Choroid plexus epithelial cell (primary cell): ENCODE results near the gene DGKI.

Experiments
- DNase-seq: peaks from one replicate; pipeline ENCODE4 v3.0.0-alpha.2; 2010; ENCODE audit warnings: low read depth
- H3K4me3 ChIP-seq: 2 replicates; pipeline ENCODE4 v1.5.1; 2011; ENCODE audit warnings: low read depth, mild to moderate bottlenecking, control low read depth, low read length, moderate library complexity
- CTCF ChIP-seq: conservative IDR thresholded peaks from 2 replicates; pipeline ENCODE4 v1.5.1; 2011; ENCODE audit warnings: low read depth, mild to moderate bottlenecking, control low read depth, inconsistent platforms, low read length, moderate library complexity

Gene DGKI

DNA sequence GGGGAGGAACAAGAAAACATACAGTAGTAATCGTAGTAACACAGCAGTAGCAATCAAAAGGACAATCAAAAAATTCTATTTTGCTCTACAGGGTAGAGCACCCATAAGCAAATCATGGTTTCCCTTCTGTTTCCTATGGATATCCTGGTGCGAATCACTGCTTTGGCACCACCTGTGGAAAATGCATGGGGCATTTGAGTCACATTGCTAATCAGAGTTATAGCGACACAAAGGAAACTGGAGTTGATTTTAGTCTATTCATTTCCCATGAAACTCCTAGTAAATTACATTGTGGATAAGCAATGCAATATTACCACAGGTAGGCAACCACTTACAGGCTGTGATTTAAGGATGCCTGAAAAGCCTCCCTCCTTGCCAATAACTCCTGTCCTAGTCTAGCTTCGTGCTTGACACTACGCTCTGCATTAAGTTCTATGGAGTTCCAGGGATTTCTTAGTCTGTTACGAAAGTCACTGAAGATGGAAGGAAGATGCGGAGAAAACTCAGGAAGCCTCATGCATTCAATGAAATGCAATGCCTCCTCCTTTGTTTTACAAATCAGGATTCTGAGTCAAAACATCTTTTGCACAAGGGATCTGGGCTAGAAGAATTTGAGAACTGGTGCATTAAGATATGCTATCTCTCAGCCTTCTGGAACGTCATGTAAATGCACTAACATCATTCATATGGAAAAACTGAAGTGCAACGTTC lies 188.4 kb downstream of the DGKI start:
- H3K4me3 ChIP-seq: no peak overlapping the region
- no peak for TF ChIP-seq CTCF
- DNase-seq: no peak

- no peak for TF ChIP-seq CTCF
- H3K4me3 ChIP-seq: no peak overlapping the region
- no peak for DNase-seq
These were observed 189.1 kb downstream of the DGKI start for GRCh38 chr7:137657476-137658189.

DNA sequence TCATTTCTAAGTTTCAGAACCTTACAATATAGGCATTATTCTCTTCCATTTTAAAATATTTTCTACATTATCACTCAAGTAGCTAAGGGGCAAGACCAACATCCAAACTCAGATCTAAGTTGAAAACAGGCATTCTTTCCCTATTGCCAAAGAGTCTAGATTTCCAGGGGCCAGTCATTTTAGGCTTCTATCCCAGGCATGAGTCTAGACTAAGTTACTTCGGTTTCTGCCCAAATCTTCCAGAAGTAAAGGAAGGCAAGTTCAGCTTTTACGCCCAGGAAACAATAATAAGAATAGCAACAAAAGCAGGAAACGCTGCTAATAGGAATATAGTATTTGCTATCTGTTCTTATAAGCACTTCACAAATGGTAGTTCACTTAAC lies 189.9 kb downstream of the DGKI start:
- no peak overlapping the region for H3K4me3 ChIP-seq
- no peak for TF ChIP-seq CTCF
- no peak for DNase-seq

- TF ChIP-seq CTCF: peak; percentile 88
- peak; percentile 89 for DNase-seq
- H3K4me3 ChIP-seq: no peak overlapping the region
These were observed 190.4 kb downstream of the DGKI start for GRCh38 chr7:137656227-137656849.

GRCh38 chr7:137655804-137656203 lies 191.0 kb downstream of the DGKI start:
- DNase-seq: no peak
- no peak for TF ChIP-seq CTCF
- no peak overlapping the region for H3K4me3 ChIP-seq

DNA sequence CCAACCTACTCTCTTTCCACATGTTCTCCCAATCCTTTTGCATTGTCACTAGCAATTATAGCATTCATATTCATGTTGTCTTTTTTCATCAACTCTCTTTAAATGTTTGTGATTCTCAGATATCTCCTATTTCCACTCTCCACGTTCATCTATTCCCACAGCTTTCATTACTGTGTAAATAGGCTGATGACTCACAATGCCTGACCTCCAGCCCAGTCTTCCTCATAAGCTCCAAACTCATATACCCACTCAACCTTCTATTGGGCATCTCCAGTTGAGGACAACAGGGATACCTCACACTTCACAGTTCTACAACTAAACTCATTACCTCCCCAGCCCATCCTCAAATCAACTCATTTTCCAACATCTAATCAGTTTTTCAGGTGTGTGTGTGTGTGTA lies 194.1 kb downstream of the DGKI start:
- no peak for TF ChIP-seq CTCF
- DNase-seq: peak; percentile 66
- no peak overlapping the region for H3K4me3 ChIP-seq
